Activated CD4-positive, alpha-beta T cell treated with anti-CD3 and anti-CD28 coated beads for 4 hours (primary cell): ENCODE measurements around the gene SPATA46.
"Not testable (repeated sequence)": the region's sequence is repeated elsewhere in the genome, so short reads cannot be mapped to it uniquely, and the experiment has no call there.

Experiments used
- DNase-seq, 2 donors: peaks; one replicate each; pipeline ENCODE4 v3.0.0-alpha.2; 2020

The SPATA46 gene

GRCh38 chr1:162376691-162377090 is at the start of gene SPATA46:
SPATA46 (minus strand) TSS chr1:162376854; CDS start chr1:162376790, 64 bp downstream.
- DNase-seq: no peak

GRCh38 chr1:162422662-162423375 is 46.2 kb upstream of the SPATA46 start:
- no peak for DNase-seq

- no peak for DNase-seq
These were observed 44.9 kb upstream of the SPATA46 start for GRCh38 chr1:162421258-162422164.

GRCh38 chr1:162420120-162420519 is 43.5 kb upstream of the SPATA46 start:
- DNase-seq: no peak

- not testable (repeated sequence) for DNase-seq
These were observed 42.8 kb upstream of the SPATA46 start for GRCh38 chr1:162419450-162419931.

GRCh38 chr1:162418584-162418983 is 41.9 kb upstream of the SPATA46 start:
- DNase-seq: not testable (repeated sequence)

GRCh38 chr1:162417650-162418049 is 41.0 kb upstream of the SPATA46 start:
- no peak for DNase-seq

- no peak for DNase-seq
These were observed 40.3 kb upstream of the SPATA46 start for GRCh38 chr1:162416909-162417308.

GRCh38 chr1:162416215-162416614 is 39.6 kb upstream of the SPATA46 start:
- DNase-seq: no peak

GRCh38 chr1:162412002-162412401 is 35.3 kb upstream of the SPATA46 start, which contains the start of gene SH2D1B:
SH2D1B (minus strand) TSS chr1:162412136; CDS start chr1:162412016, 120 bp downstream.
- DNase-seq: no peak

GRCh38 chr1:162407539-162407938 is 30.9 kb upstream of the SPATA46 start:
- DNase-seq: no peak

- DNase-seq: no peak
These were observed 30.2 kb upstream of the SPATA46 start for GRCh38 chr1:162406811-162407210.

GRCh38 chr1:162405800-162406199 is 29.1 kb upstream of the SPATA46 start:
- DNase-seq: no peak

GRCh38 chr1:162404550-162405160 is 28.0 kb upstream of the SPATA46 start:
- no peak for DNase-seq

- no peak for DNase-seq
These were observed 24.2 kb upstream of the SPATA46 start for GRCh38 chr1:162400790-162401355.

- no peak for DNase-seq
These were observed 22.4 kb upstream of the SPATA46 start for GRCh38 chr1:162398999-162399580.

- DNase-seq: no peak
These were observed 21.4 kb upstream of the SPATA46 start for GRCh38 chr1:162397943-162398560.

GRCh38 chr1:162397039-162397448 is 20.4 kb upstream of the SPATA46 start:
- no peak for DNase-seq

GRCh38 chr1:162396201-162396906 is 19.7 kb upstream of the SPATA46 start:
- DNase-seq: no peak

- no peak for DNase-seq
These were observed 15.3 kb upstream of the SPATA46 start for GRCh38 chr1:162391790-162392563.
